ENCODE results near the gene ETNK2.

- TF ChIP-seq CTCF (IDR thresholded peaks at IDR 0.05 in 4 of 5, conservative IDR thresholded peaks at IDR 0.05 in 1 of 5) (no peak), POLR2A (IDR thresholded peaks at IDR 0.05) (no peak)
These were observed 38.7 kb upstream of the ETNK2 start for GRCh38 chr1:204190212-204191211.
